ENCODE measurements around the gene UFSP1.
A peak's percentile ranks its signal among the peaks of the same experiment; 100 is the strongest.
"Not testable (repeated sequence)": the region's sequence is repeated elsewhere in the genome, so short reads cannot be mapped to it uniquely, and the experiment has no call there.

UFSP1 gene

DNA sequence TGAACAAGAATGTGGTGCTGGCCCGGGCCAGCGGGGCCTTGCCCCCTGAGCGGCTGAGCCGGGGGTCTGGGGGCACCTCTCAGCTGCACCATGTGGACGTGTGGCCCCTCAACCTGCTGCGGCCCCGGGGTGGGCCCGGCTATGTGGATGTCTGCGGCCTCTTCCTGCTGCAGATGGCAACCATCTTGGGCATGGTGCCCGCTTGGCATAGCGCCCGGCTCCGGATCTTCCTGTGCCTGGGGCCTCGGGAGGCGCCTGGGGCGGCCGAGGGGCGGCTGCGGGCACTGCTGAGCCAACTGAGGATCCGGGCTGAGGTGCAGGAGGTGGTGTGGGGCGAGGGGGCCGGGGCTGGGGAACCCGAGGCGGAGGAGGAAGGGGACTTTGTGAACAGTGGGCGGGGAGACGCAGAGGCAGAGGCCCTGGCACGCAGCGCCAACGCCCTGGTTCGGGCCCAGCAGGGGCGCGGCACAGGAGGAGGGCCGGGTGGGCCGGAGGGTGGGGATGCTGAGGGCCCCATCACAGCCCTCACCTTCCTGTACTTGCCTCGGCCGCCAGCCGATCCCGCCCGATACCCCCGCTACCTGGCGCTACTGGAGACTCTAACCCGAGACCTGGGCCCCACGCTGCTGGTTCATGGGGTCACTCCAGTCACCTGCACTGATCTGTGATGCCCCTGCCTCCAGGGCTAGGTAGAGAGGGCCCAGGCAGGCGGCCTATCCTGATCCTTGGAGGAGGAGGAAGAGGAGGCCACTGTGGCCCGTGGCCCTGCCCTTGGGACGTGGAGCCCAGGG, 23.4 kb downstream of the UFSP1 start:
- H3K9me3 Mint-ChIP-seq, result no peaks in the 10 kb centered on the region
- DNase-seq (no peak), ATAC-seq (replicated peaks) (peak; percentile 56 to 67)
- peak overlapping the region; percentile 92 to 95 for H3K4me3 Mint-ChIP-seq
- peak overlapping the region; percentile 98 for H3K27ac Mint-ChIP-seq
- H3K4me1 Mint-ChIP-seq, result peaks cover 21 to 37% of the 10 kb centered on the region in 2 donors
- H3K27me3 Mint-ChIP-seq, result no peaks in the 10 kb centered on the region
- peaks cover 29 to 42% of the 10 kb centered on the region in 2 donors for H3K36me3 Mint-ChIP-seq

DNA sequence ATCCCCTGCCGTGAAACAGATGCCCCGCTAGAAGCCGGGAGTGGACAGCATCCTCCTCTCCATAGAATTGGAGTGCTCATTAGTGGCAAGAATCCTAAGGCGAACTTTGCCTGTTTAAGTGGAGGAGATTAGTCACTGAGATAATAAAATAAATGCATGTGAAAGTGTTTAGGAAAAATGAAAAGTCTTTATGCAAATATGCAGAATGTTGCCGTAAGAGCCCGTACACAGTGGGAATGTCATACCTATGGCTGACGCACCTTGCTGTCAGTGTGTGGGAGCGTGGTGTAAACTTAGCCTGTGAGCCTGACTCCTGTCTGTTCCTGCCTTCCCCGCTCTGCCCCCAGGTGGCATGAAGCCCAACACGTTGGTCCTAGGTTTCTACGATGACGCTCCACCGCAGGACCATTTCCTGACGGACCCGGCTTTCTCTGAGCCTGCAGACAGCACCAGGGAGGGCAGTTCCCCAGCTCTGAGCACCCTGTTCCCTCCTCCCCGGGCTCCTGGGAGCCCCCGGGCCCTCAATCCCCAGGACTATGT, 24.1 kb downstream of the UFSP1 start:
- DNase-seq, result no peak
- Mint-ChIP-seq H3K4me3 (peak overlapping the region; percentile 92 to 95), H3K9me3 (no peaks in the 10 kb centered on the region), H3K36me3 (peaks cover 32 to 43% of the 10 kb centered on the region in 2 donors), H3K4me1 (peaks cover 19 to 37% of the 10 kb centered on the region in 2 donors), H3K27ac (peak overlapping the region; percentile 98), H3K27me3 (no peaks in the 10 kb centered on the region)
- ATAC-seq (replicated peaks), result peak in 1 of 2 donors; percentile 1

DNA sequence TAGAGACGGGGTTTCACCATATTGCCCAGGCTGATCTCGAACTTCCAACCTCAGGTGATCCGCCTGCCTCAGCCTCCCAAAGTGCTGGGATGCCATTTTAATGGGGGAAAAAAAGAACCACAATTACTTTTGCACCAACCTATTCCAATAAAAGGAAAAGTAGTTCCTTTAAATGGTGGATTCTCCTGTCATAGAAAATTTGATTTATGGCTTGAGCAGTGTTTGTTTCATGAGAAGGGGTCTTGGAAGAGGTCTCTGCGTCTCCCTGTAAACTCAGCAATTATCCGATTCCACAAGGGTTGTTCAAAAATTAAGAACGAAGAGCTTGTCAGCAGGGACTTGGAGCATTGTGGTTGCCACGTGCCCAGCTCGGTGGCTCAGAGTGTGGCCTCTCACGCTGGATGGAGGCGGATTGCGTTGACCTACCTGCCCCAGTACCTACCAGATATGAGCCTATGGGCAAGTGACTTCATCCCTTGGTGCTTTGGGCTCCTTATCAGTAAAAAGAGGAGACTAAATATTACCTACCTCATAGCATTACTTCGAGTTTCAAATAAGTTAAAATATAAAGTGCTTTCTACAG, 25.2 kb downstream of the UFSP1 start:
- H3K36me3 Mint-ChIP-seq, result peaks cover 36 to 51% of the 10 kb centered on the region in 2 donors
- ATAC-seq (replicated peaks) (no peak), DNase-seq (no peak)
- no peak overlapping the region for H3K4me3 Mint-ChIP-seq
- H3K27ac Mint-ChIP-seq, result peak overlapping the region; percentile 56
- no peaks in the 10 kb centered on the region for H3K27me3 Mint-ChIP-seq
- H3K4me1 Mint-ChIP-seq, result peaks cover 23 to 44% of the 10 kb centered on the region in 2 donors
- no peaks in the 10 kb centered on the region for H3K9me3 Mint-ChIP-seq

DNA sequence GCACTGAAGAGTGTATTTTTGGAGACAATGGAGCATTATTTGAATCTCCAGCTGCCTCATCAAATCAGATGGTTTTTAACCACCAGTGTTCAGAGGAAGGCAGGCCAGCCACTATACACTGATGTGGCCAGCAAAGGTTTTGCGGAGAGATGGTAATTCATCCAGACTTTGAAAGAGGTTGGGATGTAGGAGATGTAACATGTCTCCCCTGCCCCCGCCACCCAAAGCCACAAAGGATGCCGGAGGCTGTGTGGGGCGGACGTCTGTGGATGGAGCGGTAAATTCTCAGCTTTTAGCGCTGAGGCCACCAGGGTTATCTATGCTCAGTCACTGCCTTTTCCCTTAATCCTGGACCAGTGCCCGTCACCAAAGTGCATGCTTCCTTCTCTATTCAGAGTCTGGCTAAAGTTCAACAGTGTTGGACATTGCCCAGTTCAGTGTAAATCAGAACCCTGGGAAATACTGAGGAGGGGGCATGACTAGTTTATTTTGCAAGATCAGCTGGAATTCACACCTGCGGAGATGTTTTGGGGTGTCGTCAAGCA, 26.0 kb downstream of the UFSP1 start:
- peaks cover 37 to 57% of the 10 kb centered on the region in 2 donors for H3K36me3 Mint-ChIP-seq
- no peaks in the 10 kb centered on the region for H3K27me3 Mint-ChIP-seq
- H3K9me3 Mint-ChIP-seq, result no peaks in the 10 kb centered on the region
- H3K4me1 Mint-ChIP-seq, result peaks cover 21 to 37% of the 10 kb centered on the region in 2 donors
- H3K27ac Mint-ChIP-seq, result no peak overlapping the region
- no peak overlapping the region for H3K4me3 Mint-ChIP-seq
- no peak for DNase-seq
- no peak for ATAC-seq (replicated peaks)

DNA sequence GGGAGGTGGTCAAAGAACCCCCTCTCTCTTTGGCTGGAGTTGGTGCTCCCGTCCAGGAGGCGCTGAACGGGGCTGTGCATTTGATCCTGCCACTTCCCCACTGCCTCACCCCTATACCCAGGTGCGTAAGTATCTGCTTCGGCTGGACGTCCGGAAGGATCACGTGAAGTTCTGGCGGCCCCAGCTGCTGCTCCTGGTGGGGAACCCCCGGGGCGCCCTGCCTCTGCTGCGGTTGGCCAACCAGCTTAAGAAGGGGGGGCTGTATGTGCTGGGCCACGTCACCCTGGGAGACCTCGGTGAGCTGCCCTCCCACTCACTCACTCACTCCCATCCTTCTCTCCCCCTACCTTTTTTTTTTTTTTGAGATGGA, 27.9 kb downstream of the UFSP1 start:
- Mint-ChIP-seq H3K27me3 (no peaks in the 10 kb centered on the region), H3K4me3 (no peak overlapping the region), H3K4me1 (peaks cover 8 to 25% of the 10 kb centered on the region in 2 donors), H3K9me3 (no peaks in the 10 kb centered on the region), H3K27ac (no peak overlapping the region), H3K36me3 (peaks cover 43 to 56% of the 10 kb centered on the region in 2 donors)
- no peak for ATAC-seq (replicated peaks)
- no peak for DNase-seq

DNA sequence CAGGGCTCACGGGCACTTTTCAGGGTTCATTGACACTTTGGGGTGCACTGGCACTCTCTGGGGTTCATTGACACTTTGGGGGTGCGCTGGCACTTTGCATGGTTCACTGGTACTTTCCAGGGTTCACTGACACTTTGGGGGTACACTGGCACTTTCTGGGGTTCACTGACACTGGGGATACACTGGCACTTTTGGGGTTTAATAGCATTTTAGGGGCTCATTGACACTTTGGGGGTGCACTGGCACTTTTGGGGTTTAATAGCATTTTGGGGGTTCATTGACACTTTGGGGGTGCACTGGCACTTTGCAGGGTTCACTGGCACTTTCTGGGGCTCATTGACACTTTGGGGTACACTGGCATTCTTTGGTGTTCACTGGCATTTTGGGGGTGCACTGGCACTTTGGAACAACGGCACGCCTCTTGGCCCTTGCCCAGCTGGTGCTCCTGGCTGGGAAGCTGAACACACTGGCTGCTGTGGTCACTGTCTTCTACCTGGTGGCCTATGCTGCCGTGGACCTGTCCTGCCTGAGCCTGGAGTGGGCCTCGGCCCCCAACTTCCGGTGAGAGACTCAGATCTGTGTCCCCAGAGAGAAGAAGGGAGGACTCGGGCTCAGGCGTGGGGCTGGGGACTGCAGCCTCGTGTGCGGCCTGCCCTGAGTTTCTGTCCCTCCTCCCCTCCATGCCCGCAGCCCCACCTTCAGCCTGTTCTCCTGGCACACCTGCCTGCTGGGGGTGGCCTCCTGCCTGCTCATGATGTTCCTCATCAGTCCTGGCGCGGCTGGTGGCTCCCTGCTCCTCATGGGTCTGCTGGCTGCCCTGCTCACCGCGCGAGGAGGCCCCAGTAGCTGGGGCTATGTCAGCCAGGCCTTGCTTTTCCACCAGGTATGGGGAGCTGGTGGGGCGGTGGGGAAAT, 28.6 kb downstream of the UFSP1 start:
- Mint-ChIP-seq H3K9me3 (no peaks in the 10 kb centered on the region), H3K27me3 (no peaks in the 10 kb centered on the region), H3K4me3 (no peak overlapping the region), H3K36me3 (peaks cover 43 to 57% of the 10 kb centered on the region in 2 donors), H3K4me1 (peaks cover 6 to 19% of the 10 kb centered on the region in 2 donors), H3K27ac (no peak overlapping the region)
- ATAC-seq (replicated peaks) (no peak), DNase-seq (no peak)

DNA sequence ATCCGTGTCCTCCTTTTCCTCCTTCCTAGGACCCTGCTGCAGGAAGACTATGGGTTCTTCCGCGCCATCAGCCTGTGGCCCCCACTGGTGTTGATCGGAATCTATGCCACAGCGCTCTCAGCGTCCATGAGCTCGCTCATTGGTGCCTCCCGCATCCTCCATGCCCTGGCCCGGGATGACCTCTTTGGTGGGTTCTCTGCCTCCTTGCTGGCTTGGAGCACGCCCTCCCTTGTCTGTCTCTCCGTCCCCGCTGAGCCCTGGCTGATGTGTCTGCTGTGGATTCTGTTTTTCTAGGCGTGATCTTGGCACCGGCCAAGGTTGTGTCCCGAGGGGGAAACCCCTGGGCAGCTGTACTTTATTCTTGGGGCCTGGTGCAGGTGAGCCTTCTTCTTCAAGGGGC, 29.7 kb downstream of the UFSP1 start:
- Mint-ChIP-seq H3K4me3 (no peak overlapping the region), H3K9me3 (no peaks in the 10 kb centered on the region), H3K27ac (no peak overlapping the region), H3K27me3 (no peaks in the 10 kb centered on the region), H3K4me1 (peaks cover 11 to 20% of the 10 kb centered on the region in 2 donors), H3K36me3 (peaks cover 51 to 66% of the 10 kb centered on the region in 2 donors)
- ATAC-seq (replicated peaks) (no peak), DNase-seq (no peak)

DNA sequence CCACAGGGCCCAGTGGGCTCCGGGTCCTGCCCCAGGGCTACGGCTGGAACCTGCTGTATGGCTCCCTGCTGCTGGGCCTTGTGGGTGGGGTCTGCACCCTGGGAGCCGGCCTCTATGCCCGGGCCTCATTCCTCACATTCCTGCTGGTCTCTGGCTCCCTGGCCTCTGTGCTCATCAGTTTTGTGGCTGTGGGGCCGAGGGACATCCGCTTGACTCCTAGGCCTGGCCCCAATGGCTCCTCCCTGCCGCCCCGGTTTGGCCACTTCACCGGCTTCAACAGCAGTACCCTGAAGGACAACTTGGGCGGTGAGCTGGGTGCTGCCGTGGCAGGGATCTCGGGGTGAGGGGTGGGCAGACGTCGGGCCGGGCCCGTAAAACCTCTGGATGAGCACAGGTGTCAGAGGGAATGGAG, 32.6 kb downstream of the UFSP1 start:
- H3K27me3 Mint-ChIP-seq, result no peaks in the 10 kb centered on the region
- H3K9me3 Mint-ChIP-seq, result no peaks in the 10 kb centered on the region
- ATAC-seq (replicated peaks) (no peak), DNase-seq (no peak)
- H3K4me3 Mint-ChIP-seq, result no peak overlapping the region
- peaks cover 40 to 48% of the 10 kb centered on the region in 2 donors for H3K36me3 Mint-ChIP-seq
- no peak overlapping the region for H3K27ac Mint-ChIP-seq
- H3K4me1 Mint-ChIP-seq, result peaks cover 24 to 48% of the 10 kb centered on the region in 2 donors

DNA sequence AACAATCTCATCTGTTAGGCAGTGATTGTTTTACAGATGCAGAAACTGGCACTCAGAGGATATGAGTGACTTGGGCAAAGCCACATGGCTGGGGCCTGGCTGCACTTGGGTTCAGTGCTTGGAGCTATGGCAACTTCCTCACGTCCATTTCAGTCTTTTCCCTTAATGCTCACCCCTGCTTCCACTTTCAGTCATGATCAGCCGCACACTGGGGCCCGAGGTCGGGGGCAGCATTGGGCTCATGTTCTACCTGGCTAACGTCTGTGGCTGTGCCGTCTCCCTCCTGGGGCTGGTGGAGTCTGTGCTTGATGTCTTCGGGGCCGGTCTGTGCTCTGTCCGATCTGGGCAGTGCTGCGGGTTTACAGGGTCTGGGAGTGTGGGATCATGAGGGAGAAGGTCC, 34.0 kb downstream of the UFSP1 start:
- DNase-seq, result no peak
- no peak overlapping the region for H3K4me3 Mint-ChIP-seq
- peaks cover 34 to 41% of the 10 kb centered on the region in 2 donors for H3K36me3 Mint-ChIP-seq
- peaks cover 26 to 50% of the 10 kb centered on the region in 2 donors for H3K4me1 Mint-ChIP-seq
- ATAC-seq (replicated peaks), result no peak
- no peak overlapping the region for H3K27ac Mint-ChIP-seq
- H3K27me3 Mint-ChIP-seq, result no peaks in the 10 kb centered on the region
- H3K9me3 Mint-ChIP-seq, result no peaks in the 10 kb centered on the region

DNA sequence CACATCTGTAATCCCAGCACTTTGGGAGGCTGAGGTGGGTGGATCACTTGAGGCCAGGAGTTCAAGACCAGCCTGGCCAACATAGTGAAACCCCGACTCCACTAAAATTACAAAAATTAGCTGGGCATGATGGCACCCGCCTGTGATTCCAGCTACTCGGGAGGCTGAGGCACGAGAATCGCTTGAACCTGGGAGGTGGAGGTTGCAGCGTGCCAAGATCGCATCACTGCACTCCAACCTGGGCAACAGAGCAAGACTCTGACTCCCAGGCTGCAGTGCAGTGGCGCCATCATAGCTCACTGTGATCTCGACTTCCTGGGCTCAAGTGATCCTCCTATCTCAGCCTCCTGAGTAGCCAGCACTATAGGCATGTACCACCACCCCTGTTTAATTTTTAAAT, 34.6 kb downstream of the UFSP1 start:
- H3K27ac Mint-ChIP-seq; H3K9me3 Mint-ChIP-seq; H3K4me3 Mint-ChIP-seq; DNase-seq; ATAC-seq (replicated peaks); H3K27me3 Mint-ChIP-seq: not testable (repeated sequence)
- H3K4me1 Mint-ChIP-seq, result peaks cover 24 to 49% of the 10 kb centered on the region in 2 donors
- H3K36me3 Mint-ChIP-seq, result peaks cover 30 to 35% of the 10 kb centered on the region in 2 donors

DNA sequence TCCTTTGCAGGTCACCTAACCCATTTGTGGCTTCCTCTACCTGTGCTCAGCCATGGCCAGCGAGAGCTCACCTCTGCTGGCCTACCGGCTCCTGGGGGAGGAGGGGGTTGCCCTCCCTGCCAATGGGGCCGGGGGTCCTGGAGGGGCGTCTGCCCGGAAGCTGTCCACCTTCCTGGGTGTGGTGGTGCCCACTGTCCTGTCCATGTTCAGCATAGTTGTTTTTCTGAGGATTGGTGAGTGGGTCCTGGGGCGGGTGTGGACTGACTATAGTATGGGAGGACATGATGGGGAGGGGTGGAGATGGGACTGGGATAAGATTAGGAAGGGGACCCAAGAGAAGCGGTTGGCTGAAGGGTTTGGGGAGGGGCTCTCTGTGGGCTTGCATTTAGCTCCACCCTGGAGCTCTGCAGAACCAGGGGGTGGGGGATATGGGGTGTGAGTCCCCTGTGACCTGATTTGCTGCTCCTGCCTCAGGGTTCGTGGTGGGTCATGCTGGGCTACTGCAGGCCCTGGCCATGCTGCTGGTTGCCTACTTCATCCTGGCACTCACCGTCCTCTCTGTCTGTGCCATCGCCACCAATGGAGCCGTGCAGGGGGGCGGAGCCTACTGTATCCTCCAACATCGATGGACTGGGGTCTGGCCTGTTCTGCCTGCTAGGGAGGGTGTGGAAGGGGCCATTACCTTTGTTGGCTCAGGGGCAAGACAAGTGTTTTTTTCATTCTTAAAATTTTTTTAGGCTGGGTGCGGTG, 35.2 kb downstream of the UFSP1 start:
- Mint-ChIP-seq H3K27me3 (no peaks in the 10 kb centered on the region), H3K4me1 (peaks cover 22 to 44% of the 10 kb centered on the region in 2 donors), H3K36me3 (peaks cover 24 to 30% of the 10 kb centered on the region in 2 donors), H3K9me3 (no peaks in the 10 kb centered on the region), H3K4me3 (peak overlapping the region; percentile 47 to 91), H3K27ac (peak overlapping the region; percentile 37)
- DNase-seq (no peak), ATAC-seq (replicated peaks) (no peak)

DNA sequence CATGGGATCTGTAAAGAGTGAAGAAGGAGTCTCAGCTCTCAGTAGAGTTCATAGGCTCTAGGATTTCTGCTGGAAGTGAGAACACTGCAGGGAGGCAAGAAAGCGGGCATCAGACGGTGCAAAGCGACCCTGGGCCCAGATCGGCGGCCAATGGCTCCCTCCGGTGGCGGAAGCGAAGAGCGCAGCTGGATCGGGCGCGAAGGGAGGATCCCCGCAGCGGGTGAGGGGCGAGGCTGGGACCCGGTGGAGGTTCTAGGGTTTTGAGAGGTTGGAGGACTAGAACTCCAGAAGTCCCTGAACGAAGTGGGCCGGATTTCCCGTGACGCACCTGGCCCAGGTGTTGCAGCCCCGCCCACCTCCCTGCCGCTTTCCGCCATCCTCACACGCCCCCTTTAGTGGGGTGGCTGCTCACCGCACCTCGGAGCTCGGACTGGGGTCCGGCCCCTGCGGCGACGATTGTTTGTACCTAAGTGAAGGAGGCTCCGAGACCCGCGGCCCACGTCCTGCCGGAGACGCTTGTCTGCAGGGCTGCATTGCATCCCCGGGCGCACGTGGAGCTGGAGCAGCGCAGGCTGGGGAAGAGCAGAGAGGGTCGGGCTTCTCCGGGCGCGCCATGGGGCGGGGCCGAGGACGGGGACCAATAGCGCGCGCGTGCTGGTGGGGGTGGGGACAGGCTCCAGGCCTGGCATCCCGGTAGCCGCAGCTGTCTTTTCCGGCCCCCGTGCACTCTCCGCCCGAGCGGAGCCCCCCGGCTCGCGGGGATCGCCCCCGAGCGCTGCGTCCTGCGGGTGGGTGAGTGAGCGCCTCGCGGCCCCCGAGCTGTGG, 37.3 kb downstream of the UFSP1 start, which contains the start of gene SLC12A9:
Gene SLC12A9, plus strand, starts transcription at position 666 of the 825 bp plus-strand sequence. CDS start 1,485 bp downstream, outside the sequence.
- peaks cover 19 to 22% of the 10 kb centered on the region in 2 donors for H3K36me3 Mint-ChIP-seq
- no peaks in the 10 kb centered on the region for H3K9me3 Mint-ChIP-seq
- peak within 1 kb of the TSS; percentile 91 to 100 for H3K4me3 Mint-ChIP-seq
- peak; percentile 95 for ATAC-seq (replicated peaks)
- peaks cover 22 to 44% of the 10 kb centered on the region in 2 donors for H3K4me1 Mint-ChIP-seq
- peak within 1 kb of the TSS; percentile 89 for H3K27ac Mint-ChIP-seq
- no peaks in the 10 kb centered on the region for H3K27me3 Mint-ChIP-seq
- DNase-seq, result peak; percentile 82
